Kidney (tissue), 14 donors: Measurements from ENCODE around the gene COL4A4. TPM values are rescaled to one million over a fixed set of nuclear protein-coding genes. Genes with fewer than 3 reads are reported as not detected.
A peak's percentile ranks its signal among the peaks of the same experiment; 100 is the strongest.

Experiments
- DNase-seq, 5 donors: peaks; one replicate each; pipeline ENCODE4 v3.0.0-alpha.2; 2013 to 2020
- FAIRE-seq: peaks from 2 replicates; lab custom pipeline; 2012; peaks lifted over from hg19 to GRCh38; lab: Jason Lieb, UNC
- H3K27ac ChIP-seq, 2 donors: one replicate each; pipeline ENCODE4 v1.7.0; 2013; ENCODE audit warnings: low read depth in 2 of 2, low read length in 2 of 2, inconsistent platforms in 1 of 2
- H3K27me3 ChIP-seq: one replicate; pipeline ENCODE4 v1.7.1; 2013; ENCODE audit warnings: low read length, inconsistent platforms; ENCODE audit not compliant: control insufficient read depth, insufficient read depth
- H3K36me3 ChIP-seq, 3 donors: one replicate each; pipeline versions ENCODE4 v1.7.0 to v1.7.1; 2013; ENCODE audit warnings: low read length in 3 of 3, control low read depth in 1 of 3, inconsistent platforms in 1 of 3; ENCODE audit not compliant: insufficient read depth in 3 of 3, control insufficient read depth in 2 of 3
- H3K4me1 ChIP-seq, 3 donors: one replicate each; pipeline versions ENCODE4 v1.7.0 to v1.7.1; 2013; ENCODE audit warnings: low read length in 3 of 3, inconsistent platforms in 1 of 3, low read depth in 1 of 3; ENCODE audit not compliant: control insufficient read depth in 2 of 3, insufficient read depth in 2 of 3
- H3K4me3 ChIP-seq, 3 donors: one replicate each; pipeline versions ENCODE4 v1.7.0 to v1.8.1; 2013; ENCODE audit warnings: low read length in 3 of 3, control low read depth in 1 of 3, inconsistent platforms in 1 of 3
- H3K9ac ChIP-seq, 3 donors: one replicate each; pipeline versions ENCODE4 v1.7.0 to v1.7.1; 2013; ENCODE audit warnings: low read length in 3 of 3, control low read depth in 1 of 3, inconsistent platforms in 1 of 3
- H3K9me3 ChIP-seq, 3 donors: one replicate each; pipeline versions ENCODE4 v1.7.0 to v1.7.1; 2013; ENCODE audit warnings: low read length in 3 of 3, control low read depth in 1 of 3, inconsistent platforms in 1 of 3; ENCODE audit not compliant: control insufficient read depth in 2 of 3, insufficient read depth in 1 of 3
- intact Hi-C: fragments of 100-400 bp; cut with DNase I; formaldehyde crosslinking; loops from one replicate; pipeline ENCODE4 v1.11.1; 2022
- polyA plus RNA-seq: library from polyadenylated mRNA; stranded (reverse); fragments of 350-450 nt; fragmentation: Illumina TruSeq; extraction: RNeasy Lipid Tissue Mini Kit (QIAGEN cat#74804); gene quantifications from one replicate; pipeline ENCODE4 v1.2.3, GENCODE V29; 2014; ENCODE audit warnings: low read depth, low replicate concordance; ENCODE audit not compliant: insufficient read depth
- total RNA-seq: library from RNA; stranded (reverse); fragmentation: NEBNext Ultra II Directional; extraction: Animal tissue kit (Norgen Biotek cat#: 25700); gene quantifications from one replicate; pipeline ENCODE4 v1.2.1, GENCODE V29; 2021
- TF ChIP-seq, protein P1 (sequence below): IDR thresholded peaks from 3 replicates; pipeline ENCODE4 v1.5.1; 2012; ENCODE audit warnings: mild to moderate bottlenecking, moderate library complexity, borderline replicate concordance; ENCODE audit not compliant: insufficient read depth; ENCODE audit errors: extremely low read depth
- donor health status: control.
- donor health status: control.
- donor health status: control.
- donor health status: control.
- donor health status: control.
- donor health status: DM: yes; HTN: yes; CAD: no.
- donor health status: Normal renal cell carcinoma (clear cell type).

The COL4A4 gene
- total and polyA plus RNA-seq, 2 donors from 2014 or later: 7.2 to 53.3 TPM

DNA sequence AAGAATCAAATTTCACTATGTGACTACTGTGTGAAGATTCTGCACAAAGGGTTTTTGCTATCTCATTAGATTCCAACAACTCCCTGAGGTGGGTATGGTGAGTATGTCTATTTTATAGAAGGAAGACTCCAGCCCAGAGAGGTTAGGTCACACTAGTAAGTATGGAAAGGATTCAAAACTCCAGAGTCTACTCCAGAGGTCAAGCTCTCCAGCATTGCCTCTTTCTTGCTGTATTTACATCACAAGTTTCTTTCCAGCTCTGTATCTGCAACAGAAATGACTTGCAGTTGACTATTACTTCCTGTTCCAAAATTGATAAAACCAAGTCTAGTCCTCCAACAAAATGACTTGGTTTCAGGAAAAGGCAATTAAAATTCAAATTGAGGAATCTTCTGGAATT lies 2.1 kb downstream of the COL4A4 start:
- Histone ChIP-seq H3K9me3 (no peaks in the 10 kb centered on the region), H3K27ac (peak overlapping the region; percentile 10 to 20), H3K36me3 (no peaks in the 10 kb centered on the region), H3K4me3 (peak overlapping the region in 1 of 3 donors; percentile 75), H3K27me3 (peaks cover 21% of the 10 kb centered on the region), H3K4me1 (peaks cover 0 to 8% (median 3%) of the 10 kb centered on the region in 3 donors), H3K9ac (no peak overlapping the region)
- TF ChIP-seq, protein P1, sequence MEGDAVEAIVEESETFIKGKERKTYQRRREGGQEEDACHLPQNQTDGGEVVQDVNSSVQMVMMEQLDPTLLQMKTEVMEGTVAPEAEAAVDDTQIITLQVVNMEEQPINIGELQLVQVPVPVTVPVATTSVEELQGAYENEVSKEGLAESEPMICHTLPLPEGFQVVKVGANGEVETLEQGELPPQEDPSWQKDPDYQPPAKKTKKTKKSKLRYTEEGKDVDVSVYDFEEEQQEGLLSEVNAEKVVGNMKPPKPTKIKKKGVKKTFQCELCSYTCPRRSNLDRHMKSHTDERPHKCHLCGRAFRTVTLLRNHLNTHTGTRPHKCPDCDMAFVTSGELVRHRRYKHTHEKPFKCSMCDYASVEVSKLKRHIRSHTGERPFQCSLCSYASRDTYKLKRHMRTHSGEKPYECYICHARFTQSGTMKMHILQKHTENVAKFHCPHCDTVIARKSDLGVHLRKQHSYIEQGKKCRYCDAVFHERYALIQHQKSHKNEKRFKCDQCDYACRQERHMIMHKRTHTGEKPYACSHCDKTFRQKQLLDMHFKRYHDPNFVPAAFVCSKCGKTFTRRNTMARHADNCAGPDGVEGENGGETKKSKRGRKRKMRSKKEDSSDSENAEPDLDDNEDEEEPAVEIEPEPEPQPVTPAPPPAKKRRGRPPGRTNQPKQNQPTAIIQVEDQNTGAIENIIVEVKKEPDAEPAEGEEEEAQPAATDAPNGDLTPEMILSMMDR: no peak
- FAIRE-seq (no peak), DNase-seq (no peak)
- intact Hi-C loops: no loop called here

DNA sequence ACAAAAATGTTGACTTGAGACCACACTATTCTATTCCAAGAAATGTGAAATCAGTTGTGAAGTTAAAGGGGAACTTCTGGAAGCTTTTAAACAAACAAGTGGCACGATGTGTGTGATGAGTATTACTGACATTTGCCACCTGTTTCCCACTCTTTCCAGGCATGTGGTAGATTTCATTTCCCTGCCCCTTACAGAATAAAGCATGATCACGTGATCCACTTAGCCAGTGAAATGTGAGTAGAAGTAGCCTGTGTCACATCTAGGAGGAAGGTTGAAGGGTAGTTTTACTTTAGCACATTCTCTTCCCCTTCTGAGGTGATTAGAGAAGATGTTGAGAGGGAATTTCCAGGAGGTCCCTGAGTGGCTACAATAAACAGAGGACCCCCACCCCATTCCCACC lies 3.8 kb downstream of the COL4A4 start:
- H3K4me1 ChIP-seq: peaks cover 0 to 8% (median 3%) of the 10 kb centered on the region in 3 donors
- H3K36me3 ChIP-seq: no peaks in the 10 kb centered on the region
- TF ChIP-seq, protein P1: no peak
- H3K4me3 ChIP-seq: no peak overlapping the region
- no peaks in the 10 kb centered on the region for H3K9me3 ChIP-seq
- no peak for FAIRE-seq
- DNase-seq: no peak
- intact Hi-C loops: no loop called here
- peaks cover 21% of the 10 kb centered on the region for H3K27me3 ChIP-seq
- no peak overlapping the region for H3K9ac ChIP-seq
- no peak overlapping the region for H3K27ac ChIP-seq

DNA sequence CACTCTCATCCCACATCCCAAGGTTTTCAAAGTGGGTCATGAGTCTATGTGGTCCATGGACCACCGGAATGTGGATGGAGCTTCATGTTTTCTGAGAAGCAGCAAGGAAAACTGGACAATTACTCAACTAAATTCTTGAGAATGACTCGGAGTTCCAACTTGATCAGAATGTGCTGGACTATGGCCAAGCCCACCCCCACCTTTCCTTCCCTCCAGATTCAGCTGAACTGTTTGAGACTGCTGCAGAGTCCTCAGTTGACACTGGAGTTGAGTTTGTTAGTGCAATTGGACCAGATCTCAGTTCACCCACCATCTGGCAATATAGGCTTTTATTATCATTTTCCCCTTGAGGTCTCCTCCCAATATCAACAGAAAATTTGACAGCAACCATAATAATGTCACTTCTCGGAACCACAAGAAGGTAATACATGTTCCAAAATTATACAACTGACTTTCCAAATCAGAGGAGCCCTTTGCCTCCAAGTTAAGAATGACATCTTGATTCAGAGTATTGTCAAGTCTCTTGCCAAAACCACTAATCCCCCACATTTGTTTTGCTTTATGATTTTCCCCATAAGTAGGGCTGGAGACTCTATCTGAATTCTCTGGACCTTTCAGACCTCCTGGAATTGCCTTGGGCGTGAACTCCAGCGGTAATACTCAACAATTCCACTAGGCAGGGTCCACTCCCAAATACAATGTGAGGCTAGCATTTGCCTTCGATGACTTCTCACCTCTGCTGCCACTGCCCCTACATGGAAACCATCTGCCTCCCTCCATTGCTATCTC lies 8.8 kb downstream of the COL4A4 start:
- no peak for DNase-seq

More for the DNA sequence above, 8.8 kb downstream of the COL4A4 start:
- peaks cover 0 to 19% (median 16%) of the 10 kb centered on the region in 3 donors for H3K4me1 ChIP-seq
- H3K27ac ChIP-seq: peak overlapping the region; percentile 20 to 33
- intact Hi-C loops: no loop called here
- peaks cover 2% of the 10 kb centered on the region for H3K27me3 ChIP-seq
- TF ChIP-seq, protein P1: no peak
- FAIRE-seq: no peak
- no peaks in the 10 kb centered on the region for H3K9me3 ChIP-seq
- H3K36me3 ChIP-seq: no peaks in the 10 kb centered on the region
- H3K9ac ChIP-seq: no peak overlapping the region
- H3K4me3 ChIP-seq: no peak overlapping the region
